ENCODE measurements around the gene OPRPN. TPM values are rescaled to one million over a fixed set of nuclear protein-coding genes. Genes with fewer than 3 reads are reported as not detected.

OPRPN gene
- total and polyA plus RNA-seq, 2 donors (not counting 3 experiments of a cell fraction or from before 2014, with no cell fraction given), result not detected

DNA sequence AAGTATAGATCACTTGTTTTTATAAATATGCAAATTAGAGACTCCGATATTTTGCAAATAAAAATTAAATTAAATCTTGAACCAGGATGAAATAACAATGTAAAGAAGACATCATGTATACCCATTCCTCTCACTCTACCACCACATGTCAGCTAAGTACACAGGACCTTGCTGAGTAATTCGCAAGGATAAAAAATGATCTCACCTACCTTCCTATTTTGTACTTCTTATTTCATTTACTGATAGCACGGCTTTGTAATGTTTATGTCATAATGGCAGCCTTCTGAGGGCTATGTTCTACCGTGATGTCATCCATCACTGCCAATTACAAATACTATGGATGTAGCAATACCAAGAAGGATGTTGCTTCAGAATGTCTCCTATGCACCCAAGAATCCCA lies 25.8 kb upstream of the OPRPN start:
- FAIRE-seq (no peak), DNase-seq (ENCODE audit: low read depth, low spot score) (no peak)
- H3K4me2 ChIP-seq (ENCODE audit: insufficient read depth, low read length), result no peak overlapping the region
- dilution Hi-C loops (cut with MboI; ENCODE audit: extremely low pct_ligation_motif_present, low sequenced_read_pairs), result no loop called here
- POLR2A ChIA-PET, result no interaction called here
- H4K20me1 ChIP-seq (replicated peaks; ENCODE audit: control insufficient read depth, extremely low read depth, insufficient read depth, low read length), result no peaks in the 10 kb centered on the region
- no peaks in the 10 kb centered on the region for H3K4me1 ChIP-seq (ENCODE audit: control insufficient read depth, extremely low read depth, insufficient read depth, low read length)
- H3K4me3 ChIP-seq (replicated peaks in 1 of 3; ENCODE audit: insufficient read depth in 1 of 3, low read depth in 1 of 3, low read length in 3 of 3), result no peak overlapping the region
- H3K79me2 ChIP-seq (ENCODE audit: control insufficient read depth, insufficient read depth, low read length), result no peaks in the 10 kb centered on the region
- intact Hi-C loops (cut with micrococcal nuclease), result no loop called here
- H3K27me3 ChIP-seq (ENCODE audit: control insufficient read depth in 2 of 2, insufficient read depth in 2 of 2, low read length in 2 of 2), result no peaks in the 10 kb centered on the region
- H3K36me3 ChIP-seq (ENCODE audit: control insufficient read depth in 2 of 2, extremely low read depth in 1 of 2, insufficient read depth in 2 of 2, low read length in 2 of 2), result no peaks in the 10 kb centered on the region
- TF ChIP-seq JUN (IDR thresholded peaks at IDR 0.05; ENCODE audit: borderline replicate concordance, insufficient read depth, insufficient read length, low read depth), result no peak
- no peak for TF ChIP-seq POLR2AphosphoS5 (IDR thresholded peaks at IDR 0.05; ENCODE audit: insufficient read depth, low read depth, low read length)
- TF ChIP-seq FOS (IDR thresholded peaks at IDR 0.05; ENCODE audit: borderline replicate concordance, insufficient read depth, low read length), result no peak
- TF ChIP-seq GATA2 (IDR thresholded peaks at IDR 0.05; ENCODE audit: insufficient read depth, insufficient read length, low read depth, low read length), result no peak
- no peak for TF ChIP-seq EZH2 (IDR thresholded peaks at IDR 0.05; ENCODE audit: borderline replicate concordance, low read depth, low read length, severe bottlenecking)
- H3K27ac ChIP-seq (ENCODE audit: insufficient read depth, low read depth, low read length), result no peak overlapping the region
- H2AFZ ChIP-seq (ENCODE audit: low read depth, low read length), result no peak overlapping the region
- CTCF ChIA-PET, result no interaction called here
- no peaks in the 10 kb centered on the region for H3K9me3 ChIP-seq (replicated peaks; ENCODE audit: control insufficient read depth, insufficient read depth, low read length)
- H3K9ac ChIP-seq (replicated peaks; ENCODE audit: extremely low read depth, insufficient read depth, low read length), result no peak overlapping the region
- no peaks in the 10 kb centered on the region for H3K9me1 ChIP-seq (replicated peaks; ENCODE audit: control insufficient read depth, extremely low read depth, insufficient read depth, low read length)
- no TSS peak for BruUV-seq (replicated peaks)

DNA sequence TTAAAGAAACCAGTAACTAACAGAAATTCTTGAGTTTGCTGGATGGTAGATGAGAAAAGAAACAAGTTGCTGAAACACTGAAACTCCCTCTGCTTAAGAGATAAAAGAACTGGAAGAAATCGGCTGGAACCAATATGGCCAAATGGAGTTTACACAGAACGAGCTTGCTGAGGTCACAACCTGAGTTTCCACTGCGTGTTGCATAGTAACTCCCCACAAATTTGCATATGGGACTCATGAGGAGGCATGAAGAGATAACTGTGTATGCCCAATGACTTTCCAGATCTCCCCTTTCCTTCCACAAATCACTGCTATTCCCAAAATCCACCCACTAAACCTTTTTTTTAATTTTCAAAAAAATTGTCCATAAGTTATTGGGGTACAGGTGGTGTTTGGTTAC lies 25.0 kb upstream of the OPRPN start:
- Histone ChIP-seq H3K36me3 (ENCODE audit: control insufficient read depth in 2 of 2, extremely low read depth in 1 of 2, insufficient read depth in 2 of 2, low read length in 2 of 2) (no peaks in the 10 kb centered on the region), H3K9me3 (replicated peaks; ENCODE audit: control insufficient read depth, insufficient read depth, low read length) (no peaks in the 10 kb centered on the region), H3K79me2 (ENCODE audit: control insufficient read depth, insufficient read depth, low read length) (no peaks in the 10 kb centered on the region), H3K9ac (replicated peaks; ENCODE audit: extremely low read depth, insufficient read depth, low read length) (no peak overlapping the region), H3K4me3 (replicated peaks in 1 of 3; ENCODE audit: insufficient read depth in 1 of 3, low read depth in 1 of 3, low read length in 3 of 3) (no peak overlapping the region), H3K27me3 (ENCODE audit: control insufficient read depth in 2 of 2, insufficient read depth in 2 of 2, low read length in 2 of 2) (no peaks in the 10 kb centered on the region), H3K27ac (ENCODE audit: insufficient read depth, low read depth, low read length) (no peak overlapping the region), H3K4me2 (ENCODE audit: insufficient read depth, low read length) (no peak overlapping the region), H3K4me1 (ENCODE audit: control insufficient read depth, extremely low read depth, insufficient read depth, low read length) (no peaks in the 10 kb centered on the region), H2AFZ (ENCODE audit: low read depth, low read length) (no peak overlapping the region), H4K20me1 (replicated peaks; ENCODE audit: control insufficient read depth, extremely low read depth, insufficient read depth, low read length) (no peaks in the 10 kb centered on the region), H3K9me1 (replicated peaks; ENCODE audit: control insufficient read depth, extremely low read depth, insufficient read depth, low read length) (no peaks in the 10 kb centered on the region)
- CTCF ChIA-PET, result no interaction called here
- no peak for DNase-seq (ENCODE audit: low read depth, low spot score)
- BruUV-seq (replicated peaks), result no TSS peak
- intact Hi-C loops (cut with micrococcal nuclease), result no loop called here
- POLR2A ChIA-PET, result no interaction called here
- dilution Hi-C loops (cut with MboI; ENCODE audit: extremely low pct_ligation_motif_present, low sequenced_read_pairs), result no loop called here
- no peak for TF ChIP-seq FOS (IDR thresholded peaks at IDR 0.05; ENCODE audit: borderline replicate concordance, insufficient read depth, low read length)
- no peak for TF ChIP-seq EZH2 (IDR thresholded peaks at IDR 0.05; ENCODE audit: borderline replicate concordance, low read depth, low read length, severe bottlenecking)
- TF ChIP-seq, protein P1, sequence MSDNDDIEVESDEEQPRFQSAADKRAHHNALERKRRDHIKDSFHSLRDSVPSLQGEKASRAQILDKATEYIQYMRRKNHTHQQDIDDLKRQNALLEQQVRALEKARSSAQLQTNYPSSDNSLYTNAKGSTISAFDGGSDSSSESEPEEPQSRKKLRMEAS (IDR thresholded peaks at IDR 0.05; ENCODE audit: insufficient read depth, insufficient read length), result no peak
- TF ChIP-seq JUN (IDR thresholded peaks at IDR 0.05; ENCODE audit: borderline replicate concordance, insufficient read depth, insufficient read length, low read depth), result no peak
- no peak for TF ChIP-seq MYC (IDR thresholded peaks at IDR 0.05; ENCODE audit: low read depth, low read length)
- TF ChIP-seq GATA2 (IDR thresholded peaks at IDR 0.05; ENCODE audit: insufficient read depth, insufficient read length, low read depth, low read length), result no peak
- TF ChIP-seq POLR2A (IDR thresholded peaks at IDR 0.05; ENCODE audit: low read depth, low read length), result no peak
- TF ChIP-seq, protein P2, sequence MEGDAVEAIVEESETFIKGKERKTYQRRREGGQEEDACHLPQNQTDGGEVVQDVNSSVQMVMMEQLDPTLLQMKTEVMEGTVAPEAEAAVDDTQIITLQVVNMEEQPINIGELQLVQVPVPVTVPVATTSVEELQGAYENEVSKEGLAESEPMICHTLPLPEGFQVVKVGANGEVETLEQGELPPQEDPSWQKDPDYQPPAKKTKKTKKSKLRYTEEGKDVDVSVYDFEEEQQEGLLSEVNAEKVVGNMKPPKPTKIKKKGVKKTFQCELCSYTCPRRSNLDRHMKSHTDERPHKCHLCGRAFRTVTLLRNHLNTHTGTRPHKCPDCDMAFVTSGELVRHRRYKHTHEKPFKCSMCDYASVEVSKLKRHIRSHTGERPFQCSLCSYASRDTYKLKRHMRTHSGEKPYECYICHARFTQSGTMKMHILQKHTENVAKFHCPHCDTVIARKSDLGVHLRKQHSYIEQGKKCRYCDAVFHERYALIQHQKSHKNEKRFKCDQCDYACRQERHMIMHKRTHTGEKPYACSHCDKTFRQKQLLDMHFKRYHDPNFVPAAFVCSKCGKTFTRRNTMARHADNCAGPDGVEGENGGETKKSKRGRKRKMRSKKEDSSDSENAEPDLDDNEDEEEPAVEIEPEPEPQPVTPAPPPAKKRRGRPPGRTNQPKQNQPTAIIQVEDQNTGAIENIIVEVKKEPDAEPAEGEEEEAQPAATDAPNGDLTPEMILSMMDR (IDR thresholded peaks at IDR 0.05; ENCODE audit: extremely low read depth in 1 of 2, insufficient read depth in 1 of 2, low read depth in 1 of 2, low read length in 2 of 2), result no peak
- no peak for TF ChIP-seq POLR2AphosphoS5 (IDR thresholded peaks at IDR 0.05; ENCODE audit: insufficient read depth, low read depth, low read length)
- no peak for FAIRE-seq
